ENCODE data around the gene ANKRD42.

- no peak for TF ChIP-seq CTCF (IDR thresholded peaks at IDR 0.05)
- TF ChIP-seq POLR2A (IDR thresholded peaks at IDR 0.05) = no peak
Measured at GRCh38 chr11:83175815-83176214, 17.7 kb upstream of the ANKRD42 start.

All from thyroid gland (tissue), 4 donors.